Fibroblast of pulmonary artery (primary cell): ENCODE measurements around the gene TAB2.
"Not testable (repeated sequence)": the region's sequence is repeated elsewhere in the genome, so short reads cannot be mapped to it uniquely, and the experiment has no call there.

ENCODE experiments used
- DNase-seq: peaks from one replicate; pipeline ENCODE4 v3.0.0-alpha.2; 2010; ENCODE audit warnings: low read depth
- H3K4me3 ChIP-seq: replicated peaks from 2 replicates; pipeline ENCODE4 v1.5.1; 2011; ENCODE audit warnings: low read depth, mild to moderate bottlenecking, control low read depth, low read length, moderate library complexity
- TF ChIP-seq, protein P1 (sequence below): IDR thresholded peaks from 2 replicates; pipeline ENCODE4 v1.5.1; 2011; ENCODE audit warnings: mild to moderate bottlenecking, control low read depth, low read length, inconsistent platforms; ENCODE audit errors: missing control alignments

TAB2 gene

DNA sequence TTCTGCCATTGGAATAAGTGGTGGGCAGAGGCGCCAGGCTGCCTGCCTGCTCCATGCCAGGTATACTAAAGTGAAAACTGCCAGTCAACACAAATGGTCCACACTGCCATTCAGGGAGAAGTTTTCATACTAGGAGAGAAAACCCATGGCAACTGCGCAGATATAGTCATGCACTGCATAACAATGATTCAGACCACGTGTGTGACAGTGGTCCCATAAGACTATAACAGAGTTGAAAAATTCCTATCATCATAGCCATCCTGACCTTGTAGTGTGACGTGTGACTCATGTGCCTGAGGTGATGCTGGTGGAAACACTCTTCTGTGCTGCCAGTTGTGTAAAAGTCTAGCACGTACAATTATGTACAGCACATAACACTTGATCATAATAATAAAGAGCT is 142.2 kb downstream of the TAB2 start:
- TF ChIP-seq, protein P1, sequence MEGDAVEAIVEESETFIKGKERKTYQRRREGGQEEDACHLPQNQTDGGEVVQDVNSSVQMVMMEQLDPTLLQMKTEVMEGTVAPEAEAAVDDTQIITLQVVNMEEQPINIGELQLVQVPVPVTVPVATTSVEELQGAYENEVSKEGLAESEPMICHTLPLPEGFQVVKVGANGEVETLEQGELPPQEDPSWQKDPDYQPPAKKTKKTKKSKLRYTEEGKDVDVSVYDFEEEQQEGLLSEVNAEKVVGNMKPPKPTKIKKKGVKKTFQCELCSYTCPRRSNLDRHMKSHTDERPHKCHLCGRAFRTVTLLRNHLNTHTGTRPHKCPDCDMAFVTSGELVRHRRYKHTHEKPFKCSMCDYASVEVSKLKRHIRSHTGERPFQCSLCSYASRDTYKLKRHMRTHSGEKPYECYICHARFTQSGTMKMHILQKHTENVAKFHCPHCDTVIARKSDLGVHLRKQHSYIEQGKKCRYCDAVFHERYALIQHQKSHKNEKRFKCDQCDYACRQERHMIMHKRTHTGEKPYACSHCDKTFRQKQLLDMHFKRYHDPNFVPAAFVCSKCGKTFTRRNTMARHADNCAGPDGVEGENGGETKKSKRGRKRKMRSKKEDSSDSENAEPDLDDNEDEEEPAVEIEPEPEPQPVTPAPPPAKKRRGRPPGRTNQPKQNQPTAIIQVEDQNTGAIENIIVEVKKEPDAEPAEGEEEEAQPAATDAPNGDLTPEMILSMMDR = no peak
- H3K4me3 ChIP-seq = no peak overlapping the region
- DNase-seq = no peak

DNA sequence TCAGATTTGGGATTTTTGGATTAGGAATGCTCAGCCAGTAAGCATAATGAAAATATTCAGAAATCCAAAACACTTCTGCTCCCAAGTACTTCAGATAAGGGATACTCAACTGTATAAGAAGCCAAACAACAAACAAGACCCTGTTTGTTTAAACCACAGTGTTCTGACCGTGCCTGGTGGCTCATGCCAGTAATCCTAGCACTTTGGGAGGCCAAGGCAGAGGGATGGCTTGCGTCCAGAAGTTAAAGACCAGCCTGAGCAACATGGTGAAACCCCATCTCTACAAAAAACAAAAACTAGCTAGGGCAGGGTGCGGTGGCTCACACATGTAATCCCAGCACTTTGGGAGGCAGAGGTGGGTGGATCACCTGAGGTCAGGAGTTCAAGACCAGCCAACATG is 142.7 kb downstream of the TAB2 start:
- not testable (repeated sequence) for H3K4me3 ChIP-seq, DNase-seq
